ENCODE measurements around the gene ATG9A.
A peak's percentile ranks its signal among the peaks of the same experiment; 100 is the strongest.

Gene ATG9A

GRCh38 chr2:219213486-219214071 lies 15.9 kb downstream of the ATG9A start:
- Histone ChIP-seq H3K9me3 (no peaks in the 10 kb centered on the region), H3K27me3 (peaks cover 15% of the 10 kb centered on the region), H3K27ac (no peak overlapping the region), H3K4me3 (ENCODE audit: low read depth in 1 of 2, low read length in 1 of 2) (no peak overlapping the region), H3K36me3 (peaks cover 39% of the 10 kb centered on the region), H3K4me1 (ENCODE audit: control insufficient read depth in 1 of 2, insufficient read depth in 1 of 2, low read depth in 1 of 2, low read length in 1 of 2) (peaks cover 45 to 54% of the 10 kb centered on the region in 2 experiments)
- TF ChIP-seq CTCF (IDR thresholded peaks at IDR 0.05), result no peak

GRCh38 chr2:219213026-219213415 lies 16.4 kb downstream of the ATG9A start:
- no peaks in the 10 kb centered on the region for H3K9me3 ChIP-seq
- peaks cover 45% of the 10 kb centered on the region for H3K36me3 ChIP-seq
- H3K27me3 ChIP-seq, result peaks cover 15% of the 10 kb centered on the region
- H3K4me3 ChIP-seq (ENCODE audit: low read depth in 1 of 2, low read length in 1 of 2), result no peak overlapping the region
- TF ChIP-seq CTCF (IDR thresholded peaks at IDR 0.05), result no peak
- no peak overlapping the region for H3K27ac ChIP-seq
- peaks cover 45 to 54% of the 10 kb centered on the region in 2 experiments for H3K4me1 ChIP-seq (ENCODE audit: control insufficient read depth in 1 of 2, insufficient read depth in 1 of 2, low read depth in 1 of 2, low read length in 1 of 2)

- Histone ChIP-seq H3K4me1 (ENCODE audit: control insufficient read depth in 1 of 2, insufficient read depth in 1 of 2, low read depth in 1 of 2, low read length in 1 of 2) (peaks cover 51 to 61% of the 10 kb centered on the region in 2 experiments), H3K27me3 (peaks cover 6% of the 10 kb centered on the region), H3K9me3 (no peaks in the 10 kb centered on the region), H3K4me3 (ENCODE audit: low read depth in 1 of 2, low read length in 1 of 2) (no peak overlapping the region), H3K36me3 (peaks cover 50% of the 10 kb centered on the region), H3K27ac (peak overlapping the region; percentile 13)
- TF ChIP-seq CTCF (IDR thresholded peaks at IDR 0.05), result no peak
Observed at GRCh38 chr2:219210886-219211362, 18.5 kb downstream of the ATG9A start.

- peaks cover 50% of the 10 kb centered on the region for H3K36me3 ChIP-seq
- H3K9me3 ChIP-seq, result no peaks in the 10 kb centered on the region
- peak overlapping the region; percentile 45 for H3K27ac ChIP-seq
- no peak overlapping the region for H3K4me3 ChIP-seq (ENCODE audit: low read depth in 1 of 2, low read length in 1 of 2)
- H3K4me1 ChIP-seq (ENCODE audit: control insufficient read depth in 1 of 2, insufficient read depth in 1 of 2, low read depth in 1 of 2, low read length in 1 of 2), result peaks cover 54 to 64% of the 10 kb centered on the region in 2 experiments
- H3K27me3 ChIP-seq, result peaks cover under 1% of the 10 kb centered on the region
- TF ChIP-seq CTCF (IDR thresholded peaks at IDR 0.05), result no peak
Observed at GRCh38 chr2:219210196-219210885, 19.1 kb downstream of the ATG9A start.

GRCh38 chr2:219209236-219210195 lies 19.9 kb downstream of the ATG9A start:
- H3K4me3 ChIP-seq (ENCODE audit: low read depth in 1 of 2, low read length in 1 of 2), result no peak overlapping the region
- TF ChIP-seq CTCF (IDR thresholded peaks at IDR 0.05), result no peak
- peaks cover 44% of the 10 kb centered on the region for H3K36me3 ChIP-seq
- no peaks in the 10 kb centered on the region for H3K27me3 ChIP-seq
- peak overlapping the region; percentile 45 for H3K27ac ChIP-seq
- no peaks in the 10 kb centered on the region for H3K9me3 ChIP-seq
- peaks cover 54 to 64% of the 10 kb centered on the region in 2 experiments for H3K4me1 ChIP-seq (ENCODE audit: control insufficient read depth in 1 of 2, insufficient read depth in 1 of 2, low read depth in 1 of 2, low read length in 1 of 2)
